KMS-11 (cell line): ENCODE measurements around the gene ITGA5.

ENCODE experiments used
- H2AFZ ChIP-seq: fragments of 200-600 bp; sonication (generic); 2 replicates; pipeline ENCODE4 v1.6.1; 2016; ENCODE audit warnings: antibody characterized with exemption, mixed run types, low read depth
- H3K27ac ChIP-seq: fragments of 200-600 bp; sonication (generic); 2 replicates; pipeline ENCODE4 v1.6.1; 2016; ENCODE audit warnings: mild to moderate bottlenecking, mixed run types
- H3K27me3 ChIP-seq: fragments of 200-600 bp; sonication (generic); 2 replicates; pipeline ENCODE4 v1.6.1; 2017; ENCODE audit warnings: mild to moderate bottlenecking, low read depth, mixed run types, moderate library complexity; ENCODE audit not compliant: insufficient read depth
- H3K36me3 ChIP-seq: fragments of 200-600 bp; sonication (generic); 2 replicates; pipeline ENCODE4 v1.6.1; 2017; ENCODE audit warnings: mild to moderate bottlenecking, mixed run types; ENCODE audit not compliant: insufficient read depth
- H3K4me1 ChIP-seq: fragments of 200-600 bp; sonication (generic); 2 replicates; pipeline ENCODE4 v1.6.1; 2016; ENCODE audit warnings: mild to moderate bottlenecking, low read depth, mixed run types; ENCODE audit not compliant: poor library complexity, severe bottlenecking
- H3K4me2 ChIP-seq: fragments of 200-600 bp; sonication (generic); 2 replicates; pipeline ENCODE4 v1.7.0; 2016; ENCODE audit warnings: mild to moderate bottlenecking, mixed run types
- H3K4me3 ChIP-seq: fragments of 200-600 bp; sonication (generic); IDR thresholded peaks from 2 replicates; pipeline ENCODE4 v1.6.1; 2017; ENCODE audit warnings: low read depth, low read length, mixed read lengths; ENCODE audit not compliant: insufficient read depth
- H3K79me2 ChIP-seq: fragments of 200-600 bp; sonication (generic); 2 replicates; pipeline ENCODE4 v1.6.1; 2016; ENCODE audit warnings: low read depth, mixed run types; ENCODE audit not compliant: insufficient read depth
- H3K9ac ChIP-seq: fragments of 200-600 bp; sonication (generic); 2 replicates; pipeline ENCODE4 v1.6.1; 2016; ENCODE audit warnings: mild to moderate bottlenecking, mixed run types
- H4K20me1 ChIP-seq: fragments of 200-600 bp; sonication (generic); 2 replicates; pipeline ENCODE4 v1.6.1; 2016; ENCODE audit warnings: mild to moderate bottlenecking, mixed run types; ENCODE audit not compliant: insufficient read depth
- TF ChIP-seq, protein P1 (sequence below): fragments of 200-600 bp; sonication (generic); conservative IDR thresholded peaks from 2 replicates; pipeline ENCODE4 v1.6.1; 2017; ENCODE audit warnings: low read depth, mild to moderate bottlenecking, antibody characterized with exemption, low read length, moderate library complexity, mixed read lengths

ITGA5 gene

DNA sequence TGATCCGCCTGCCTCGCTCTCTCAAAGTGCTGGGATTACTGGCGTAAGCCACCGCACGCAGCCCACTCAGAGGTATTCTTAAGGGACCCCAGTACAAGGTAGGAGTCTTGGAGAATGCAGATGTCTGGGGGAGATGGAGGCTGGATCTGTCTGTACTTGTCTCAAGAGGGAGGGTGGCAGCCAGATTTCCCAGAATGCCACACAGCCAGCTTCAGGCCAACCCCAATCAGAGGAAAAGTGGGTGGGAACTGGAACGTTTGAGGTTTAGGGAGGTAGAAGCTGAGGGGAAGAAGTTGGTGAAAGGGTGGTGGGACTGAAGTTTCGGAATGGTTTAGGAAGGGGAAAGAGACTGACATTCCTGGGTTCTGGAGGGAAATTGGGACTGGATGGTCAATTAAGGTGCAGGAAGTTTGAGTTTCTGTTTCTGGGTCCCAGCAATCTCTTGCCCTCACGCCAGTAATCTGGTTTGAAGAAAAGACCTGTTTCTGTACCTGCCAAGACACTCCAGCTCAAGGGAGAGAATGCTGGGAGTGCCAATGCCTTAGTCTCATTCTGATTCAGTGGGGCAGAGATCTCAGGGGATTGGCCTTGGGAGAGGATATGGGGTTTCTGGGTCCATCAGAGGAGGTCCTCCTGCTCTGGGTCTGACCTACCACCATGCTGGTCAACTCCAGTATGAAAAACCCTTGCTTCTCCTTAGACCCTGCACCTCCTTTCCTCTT, 26.4 kb downstream of the ITGA5 start:
- TF ChIP-seq, protein P1, sequence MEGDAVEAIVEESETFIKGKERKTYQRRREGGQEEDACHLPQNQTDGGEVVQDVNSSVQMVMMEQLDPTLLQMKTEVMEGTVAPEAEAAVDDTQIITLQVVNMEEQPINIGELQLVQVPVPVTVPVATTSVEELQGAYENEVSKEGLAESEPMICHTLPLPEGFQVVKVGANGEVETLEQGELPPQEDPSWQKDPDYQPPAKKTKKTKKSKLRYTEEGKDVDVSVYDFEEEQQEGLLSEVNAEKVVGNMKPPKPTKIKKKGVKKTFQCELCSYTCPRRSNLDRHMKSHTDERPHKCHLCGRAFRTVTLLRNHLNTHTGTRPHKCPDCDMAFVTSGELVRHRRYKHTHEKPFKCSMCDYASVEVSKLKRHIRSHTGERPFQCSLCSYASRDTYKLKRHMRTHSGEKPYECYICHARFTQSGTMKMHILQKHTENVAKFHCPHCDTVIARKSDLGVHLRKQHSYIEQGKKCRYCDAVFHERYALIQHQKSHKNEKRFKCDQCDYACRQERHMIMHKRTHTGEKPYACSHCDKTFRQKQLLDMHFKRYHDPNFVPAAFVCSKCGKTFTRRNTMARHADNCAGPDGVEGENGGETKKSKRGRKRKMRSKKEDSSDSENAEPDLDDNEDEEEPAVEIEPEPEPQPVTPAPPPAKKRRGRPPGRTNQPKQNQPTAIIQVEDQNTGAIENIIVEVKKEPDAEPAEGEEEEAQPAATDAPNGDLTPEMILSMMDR: no peak
- H3K9ac ChIP-seq: no peak overlapping the region
- H4K20me1 ChIP-seq: no peaks in the 10 kb centered on the region
- H3K27me3 ChIP-seq: peaks cover 11% of the 10 kb centered on the region; the same call in 1 of the 2 replicates
- no peaks in the 10 kb centered on the region for H3K36me3 ChIP-seq
- no peak overlapping the region for H3K4me2 ChIP-seq
- no peak overlapping the region for H2AFZ ChIP-seq
- H3K4me3 ChIP-seq: no peak overlapping the region
- no peaks in the 10 kb centered on the region for H3K79me2 ChIP-seq
- H3K27ac ChIP-seq: no peak overlapping the region
- H3K4me1 ChIP-seq: no peaks in the 10 kb centered on the region

DNA sequence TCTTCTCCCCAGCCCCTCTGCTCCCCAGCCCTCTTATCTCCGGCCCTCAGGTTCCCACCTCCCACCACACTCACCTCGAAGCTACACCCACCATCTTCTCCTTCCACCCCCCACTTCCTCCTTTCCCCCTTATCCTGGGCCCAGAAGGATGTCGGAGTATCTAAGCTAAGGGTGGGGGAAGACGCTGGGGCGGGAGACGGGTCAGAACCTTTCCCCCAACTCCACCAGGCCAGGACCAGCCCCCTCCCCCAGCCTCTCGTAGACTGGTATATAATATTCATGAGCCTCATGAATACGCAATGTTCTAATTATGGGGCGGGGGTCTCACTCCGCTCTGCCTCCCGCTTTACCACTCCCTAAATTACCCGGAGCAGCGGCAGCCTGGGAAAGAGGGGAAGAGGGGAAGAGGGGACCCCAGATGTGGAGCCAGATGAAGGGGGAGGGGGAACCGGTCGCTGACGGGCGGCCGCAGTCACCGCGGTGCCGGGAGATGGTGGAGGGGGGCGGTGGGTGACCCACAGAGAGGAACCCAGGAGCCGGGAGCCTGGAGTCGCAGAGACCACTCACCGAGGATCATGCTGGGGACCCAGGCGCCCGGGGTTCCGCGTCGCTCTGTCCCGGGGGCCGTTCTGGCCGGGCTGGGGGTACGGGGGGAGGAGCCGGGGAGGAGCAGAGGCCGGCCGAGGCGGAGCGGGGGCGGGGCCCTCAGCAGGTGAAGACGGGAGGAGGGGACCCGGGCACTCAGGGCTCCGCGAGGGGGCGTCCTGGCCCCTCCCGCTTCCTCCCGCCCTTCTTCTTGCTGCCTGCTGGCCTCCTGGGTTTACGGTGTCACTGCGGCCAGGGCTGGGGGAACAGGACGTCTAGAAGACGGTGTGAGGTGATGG, 28.2 kb downstream of the ITGA5 start:
- H3K9ac ChIP-seq: no peak overlapping the region
- H3K4me2 ChIP-seq: no peak overlapping the region
- no peaks in the 10 kb centered on the region for H3K79me2 ChIP-seq
- H3K4me1 ChIP-seq: no peaks in the 10 kb centered on the region
- no peak overlapping the region for H2AFZ ChIP-seq
- TF ChIP-seq, protein P1: no peak
- no peak overlapping the region for H3K4me3 ChIP-seq
- peaks cover 11% of the 10 kb centered on the region; the same call in 1 of the 2 replicates for H3K27me3 ChIP-seq
- no peak overlapping the region for H3K27ac ChIP-seq
- no peaks in the 10 kb centered on the region for H4K20me1 ChIP-seq
- no peaks in the 10 kb centered on the region for H3K36me3 ChIP-seq

DNA sequence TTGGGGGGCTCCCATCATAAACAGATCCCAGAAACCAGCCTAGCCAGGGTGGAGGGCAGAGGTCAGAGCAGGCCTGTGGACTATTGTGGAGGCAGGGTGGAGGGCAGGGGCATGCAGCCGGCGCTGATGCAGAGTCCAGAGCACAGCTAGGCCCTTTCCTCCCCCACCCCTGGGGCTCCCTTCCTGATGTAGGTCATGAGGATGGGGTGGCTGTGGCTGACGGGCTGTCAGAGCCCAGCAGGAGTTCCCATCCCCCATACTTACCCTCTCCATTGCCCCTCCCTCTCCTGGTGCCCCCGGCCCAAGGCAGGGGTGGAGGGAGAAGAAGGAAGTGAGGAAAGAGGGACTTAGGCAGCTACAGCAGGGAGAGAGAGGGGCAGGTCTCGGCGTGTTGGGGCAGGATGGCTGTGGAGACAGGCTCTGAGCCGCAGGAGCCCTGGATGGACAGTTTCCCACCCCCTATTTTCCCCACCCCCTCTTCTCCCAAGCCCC, 28.8 kb downstream of the ITGA5 start:
- Histone ChIP-seq H3K4me1 (no peaks in the 10 kb centered on the region), H3K27ac (no peak overlapping the region), H3K9ac (no peak overlapping the region), H3K36me3 (no peaks in the 10 kb centered on the region), H3K27me3 (peaks cover 11% of the 10 kb centered on the region; the same call in 1 of the 2 replicates), H3K79me2 (no peaks in the 10 kb centered on the region), H3K4me3 (no peak overlapping the region), H4K20me1 (no peaks in the 10 kb centered on the region), H2AFZ (no peak overlapping the region), H3K4me2 (no peak overlapping the region)
- TF ChIP-seq, protein P1: no peak

DNA sequence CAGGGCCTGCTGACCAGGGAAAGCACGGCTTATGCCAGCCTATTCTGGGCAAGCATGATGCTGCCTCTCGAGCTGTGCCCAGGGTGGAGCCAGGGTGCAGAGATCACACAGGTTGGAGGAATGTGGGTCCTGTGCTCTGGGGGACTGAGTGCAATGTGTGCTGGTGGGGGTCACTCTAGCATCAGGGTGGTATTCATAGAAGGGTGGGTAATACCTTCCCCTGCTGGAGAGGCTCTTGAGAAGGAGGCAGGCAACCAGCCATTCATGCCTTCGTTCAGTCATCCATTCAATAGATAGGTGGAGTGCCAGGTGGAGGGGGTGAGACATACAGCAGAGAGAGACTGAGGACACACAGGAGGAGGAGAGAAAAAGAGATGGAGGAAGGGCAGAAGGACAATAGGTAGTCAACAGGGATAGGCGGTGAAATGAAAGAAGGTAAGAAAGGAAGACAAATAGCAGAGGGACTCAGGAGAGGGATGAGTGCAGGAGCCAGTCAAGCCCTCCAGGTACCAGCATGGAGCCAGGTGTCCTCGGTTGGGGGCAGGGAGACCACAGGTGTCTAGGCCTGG, 29.4 kb downstream of the ITGA5 start:
- no peaks in the 10 kb centered on the region for H4K20me1 ChIP-seq
- H3K79me2 ChIP-seq: no peaks in the 10 kb centered on the region
- H3K4me2 ChIP-seq: no peak overlapping the region
- peaks cover 11% of the 10 kb centered on the region; the same call in 1 of the 2 replicates for H3K27me3 ChIP-seq
- no peak overlapping the region for H2AFZ ChIP-seq
- H3K4me1 ChIP-seq: no peaks in the 10 kb centered on the region
- no peak overlapping the region for H3K9ac ChIP-seq
- TF ChIP-seq, protein P1: no peak
- H3K36me3 ChIP-seq: no peaks in the 10 kb centered on the region
- no peak overlapping the region for H3K27ac ChIP-seq
- H3K4me3 ChIP-seq: no peak overlapping the region
